ENCODE measurements around the gene SCN3A.

DNA sequence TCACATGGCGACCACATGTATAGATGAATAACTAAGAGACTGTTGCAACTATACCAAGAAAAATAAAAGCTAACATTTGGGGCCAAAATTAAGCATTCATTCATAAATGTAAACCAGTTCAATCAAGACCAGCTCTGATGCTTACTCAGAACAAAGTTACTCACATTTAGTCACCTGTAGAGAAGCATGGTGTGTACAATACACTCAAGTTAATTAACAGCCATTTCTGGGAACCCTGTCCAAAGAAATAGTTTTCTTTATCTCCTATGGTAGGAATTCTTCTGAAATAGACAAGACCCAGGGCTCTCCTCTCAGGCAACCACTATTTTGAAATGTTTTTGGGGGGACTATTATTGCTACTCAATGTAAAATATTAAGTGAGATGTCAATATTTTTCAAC lies 1.6 kb downstream of the SCN3A start:
- TF ChIP-seq, protein P1, sequence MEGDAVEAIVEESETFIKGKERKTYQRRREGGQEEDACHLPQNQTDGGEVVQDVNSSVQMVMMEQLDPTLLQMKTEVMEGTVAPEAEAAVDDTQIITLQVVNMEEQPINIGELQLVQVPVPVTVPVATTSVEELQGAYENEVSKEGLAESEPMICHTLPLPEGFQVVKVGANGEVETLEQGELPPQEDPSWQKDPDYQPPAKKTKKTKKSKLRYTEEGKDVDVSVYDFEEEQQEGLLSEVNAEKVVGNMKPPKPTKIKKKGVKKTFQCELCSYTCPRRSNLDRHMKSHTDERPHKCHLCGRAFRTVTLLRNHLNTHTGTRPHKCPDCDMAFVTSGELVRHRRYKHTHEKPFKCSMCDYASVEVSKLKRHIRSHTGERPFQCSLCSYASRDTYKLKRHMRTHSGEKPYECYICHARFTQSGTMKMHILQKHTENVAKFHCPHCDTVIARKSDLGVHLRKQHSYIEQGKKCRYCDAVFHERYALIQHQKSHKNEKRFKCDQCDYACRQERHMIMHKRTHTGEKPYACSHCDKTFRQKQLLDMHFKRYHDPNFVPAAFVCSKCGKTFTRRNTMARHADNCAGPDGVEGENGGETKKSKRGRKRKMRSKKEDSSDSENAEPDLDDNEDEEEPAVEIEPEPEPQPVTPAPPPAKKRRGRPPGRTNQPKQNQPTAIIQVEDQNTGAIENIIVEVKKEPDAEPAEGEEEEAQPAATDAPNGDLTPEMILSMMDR (IDR thresholded peaks at IDR 0.05; ENCODE audit: insufficient read depth, low read depth, low read length) = no peak
- TF ChIP-seq EZH2 (IDR thresholded peaks at IDR 0.05; ENCODE audit: insufficient read depth, low read length) = no peak
